Activated naive CD4-positive, alpha-beta T cell treated with anti-CD3 and anti-CD28 coated beads for 36 hours (primary cell): Measurements from ENCODE around the gene RFC1. TPM values are rescaled to one million over a fixed set of nuclear protein-coding genes. Genes with fewer than 3 reads are reported as not detected.
"Not testable (repeated sequence)": the region's sequence is repeated elsewhere in the genome, so short reads cannot be mapped to it uniquely, and the experiment has no call there.

Experiments used
- CTCF ChIA-PET: fragments of 350-600 bp; sonication (Branson Sonifier 250); formaldehyde crosslinking; loops from one replicate; lab custom pipeline; 2021; ENCODE audit warnings: antibody characterized with exemption; lab: Charles Lee
- DNase-seq: peaks from one replicate; pipeline ENCODE4 v3.0.0-alpha.2; 2020
- H3K27ac Mint-ChIP-seq: one replicate; pipeline ENCODE4 v1.8.0; 2021; ENCODE audit warnings: mild to moderate bottlenecking, mixed read lengths
- H3K27me3 Mint-ChIP-seq: one replicate; pipeline ENCODE4 v1.8.0; 2021; ENCODE audit warnings: low read depth, mixed read lengths
- H3K36me3 Mint-ChIP-seq: one replicate; pipeline ENCODE4 v1.8.0; 2021; ENCODE audit warnings: low read depth, mixed read lengths
- H3K4me1 Mint-ChIP-seq: one replicate; pipeline ENCODE4 v1.8.0; 2021; ENCODE audit warnings: low read depth, mixed read lengths
- H3K4me3 Mint-ChIP-seq: one replicate; pipeline ENCODE4 v1.8.0; 2021; ENCODE audit warnings: mild to moderate bottlenecking, moderate library complexity, mixed read lengths
- H3K9me3 Mint-ChIP-seq: one replicate; pipeline ENCODE4 v1.8.0; 2021; ENCODE audit warnings: mixed read lengths
- intact Hi-C: fragments of 100-400 bp; cut with micrococcal nuclease; formaldehyde crosslinking; loops from one replicate; pipeline ENCODE4 v1.15.1; 2023
- total RNA-seq, 2 experiments: library from RNA; stranded (reverse); gene quantifications; one replicate each; pipeline ENCODE4 v1.2.3, GENCODE V29; 2021

The RFC1 gene
- total RNA-seq, 2 experiments from 2014 or later = 109 to 123 TPM

DNA sequence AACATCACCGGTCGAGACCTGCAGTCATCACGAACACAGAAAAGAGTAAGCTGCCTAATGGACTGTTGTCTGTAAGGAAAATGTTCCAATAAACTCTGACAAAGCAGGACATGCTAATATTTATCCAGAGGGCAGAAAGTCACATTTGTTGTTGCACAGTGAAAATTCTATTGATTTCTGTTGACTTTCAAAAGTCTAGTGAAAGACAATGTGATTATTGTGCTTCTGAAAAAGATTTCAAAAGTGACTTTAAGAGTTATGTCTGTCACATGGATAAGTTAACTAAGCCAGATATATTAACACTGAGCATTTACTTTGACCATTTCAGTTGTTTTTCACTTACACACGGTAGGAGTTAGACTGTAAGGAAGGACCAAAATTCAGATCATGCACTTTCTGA is 9.3 kb upstream of the RFC1 start:
- no peak for DNase-seq
- H3K4me3 Mint-ChIP-seq = no peak overlapping the region
- intact Hi-C loops = no loop called here
- no peak overlapping the region for H3K27ac Mint-ChIP-seq
- peaks cover 24% of the 10 kb centered on the region for H3K9me3 Mint-ChIP-seq
- CTCF ChIA-PET = no interaction called here
- H3K27me3 Mint-ChIP-seq = peaks cover 6% of the 10 kb centered on the region
- H3K4me1 Mint-ChIP-seq = no peaks in the 10 kb centered on the region
- H3K36me3 Mint-ChIP-seq = no peaks in the 10 kb centered on the region

DNA sequence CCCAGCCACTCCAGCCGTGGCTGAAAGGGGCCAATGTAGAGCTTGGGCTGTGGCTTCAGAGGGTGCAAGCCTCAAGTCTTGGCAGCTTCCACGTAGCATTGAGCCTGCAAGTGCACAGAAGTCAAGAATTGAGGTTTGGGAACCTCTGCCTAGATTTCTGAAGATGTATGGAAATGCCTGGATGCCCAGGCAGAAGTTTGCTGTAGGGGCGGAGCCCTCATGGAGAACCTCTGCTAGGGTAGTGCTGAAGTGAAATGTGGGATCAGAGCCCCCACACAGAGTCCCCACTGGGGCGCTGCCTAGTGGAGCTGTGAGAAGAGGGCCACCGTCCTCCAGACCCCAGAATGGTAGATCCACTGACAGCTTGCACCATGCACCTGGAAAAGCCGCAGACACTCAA is 5.0 kb upstream of the RFC1 start:
- intact Hi-C loops, DNase-seq, H3K36me3 Mint-ChIP-seq, H3K27me3 Mint-ChIP-seq, H3K4me3 Mint-ChIP-seq, H3K27ac Mint-ChIP-seq, H3K4me1 Mint-ChIP-seq, CTCF ChIA-PET: not testable (repeated sequence)
- H3K9me3 Mint-ChIP-seq = peaks cover 19% of the 10 kb centered on the region

DNA sequence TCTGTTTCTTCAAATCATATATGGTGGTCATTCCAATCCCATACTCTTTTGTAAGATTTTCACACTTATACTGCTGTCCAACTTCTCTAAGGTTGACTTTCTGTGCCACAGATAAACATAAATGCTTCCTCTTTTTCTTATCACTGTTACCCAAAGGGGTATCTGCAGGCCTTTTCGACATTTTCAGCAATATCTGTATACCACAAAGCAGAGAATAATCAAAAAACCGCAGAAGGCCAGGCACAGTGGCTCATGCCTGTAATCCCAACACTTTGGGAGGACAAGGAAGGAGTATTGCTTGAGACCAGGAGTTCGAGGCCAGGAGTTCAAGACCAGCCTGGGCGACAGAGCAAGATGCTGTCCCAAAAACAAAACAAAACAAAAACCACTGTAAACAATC is 3.1 kb upstream of the RFC1 start:
- intact Hi-C loops = no loop called here
- H3K4me1 Mint-ChIP-seq = peaks cover 9% of the 10 kb centered on the region
- CTCF ChIA-PET = no interaction called here
- H3K27ac Mint-ChIP-seq = no peak overlapping the region
- no peaks in the 10 kb centered on the region for H3K27me3 Mint-ChIP-seq
- H3K36me3 Mint-ChIP-seq = peaks cover 2% of the 10 kb centered on the region
- no peak for DNase-seq
- H3K9me3 Mint-ChIP-seq = peaks cover 19% of the 10 kb centered on the region
- no peak overlapping the region for H3K4me3 Mint-ChIP-seq

DNA sequence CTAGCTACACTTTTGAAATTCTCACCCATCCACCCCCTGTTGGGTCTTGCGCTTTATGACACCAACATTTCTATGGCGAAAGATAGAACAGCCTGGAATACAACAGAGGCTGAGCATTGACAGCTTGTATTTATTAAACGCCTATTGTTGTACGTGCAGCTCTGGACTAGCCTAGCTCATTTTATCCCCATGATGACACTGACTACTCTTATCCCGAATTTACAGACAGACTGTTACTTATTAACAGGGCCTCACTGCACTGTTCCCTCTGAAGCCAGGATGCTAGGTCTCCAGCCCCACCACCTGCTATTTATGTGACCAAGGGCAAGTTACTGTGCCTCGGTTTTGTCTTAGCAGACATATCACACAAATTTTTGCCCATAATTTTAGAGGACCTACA is 1.0 kb upstream of the RFC1 start:
- Mint-ChIP-seq H3K27ac (no peak overlapping the region), H3K4me1 (peaks cover 28% of the 10 kb centered on the region), H3K27me3 (no peaks in the 10 kb centered on the region), H3K36me3 (peaks cover 10% of the 10 kb centered on the region), H3K4me3 (peak overlapping the region; percentile 13), H3K9me3 (peaks cover 18% of the 10 kb centered on the region)
- CTCF ChIA-PET = interaction anchor here (0.6 to 0.7 kb wide), 2 partner anchors 11 to 744 kb away, joined by 3 to 4 read pairs; no protein-coding TSS in a partner anchor
- no peak for DNase-seq
- intact Hi-C loops = no loop called here

DNA sequence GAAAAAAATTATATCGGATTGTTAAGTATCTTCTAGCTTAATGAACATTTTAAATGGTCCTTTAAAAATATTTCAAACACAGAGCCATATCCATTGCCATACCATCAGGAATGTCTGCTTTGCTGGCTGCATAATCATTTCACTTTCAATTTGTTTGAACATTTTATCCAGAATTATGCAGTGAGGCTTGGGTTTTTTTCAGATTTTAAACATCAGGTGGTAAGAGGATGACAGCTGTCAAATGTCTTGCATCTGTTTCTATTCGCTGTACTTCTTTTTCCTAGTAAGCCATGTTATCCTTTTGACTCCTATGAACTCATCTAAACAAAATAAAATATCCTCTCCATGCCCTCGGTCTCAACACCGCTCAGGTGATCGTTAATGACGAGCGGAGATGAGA is 802 bp downstream of the RFC1 start:
- Mint-ChIP-seq H3K27ac (peak overlapping the region; percentile 91), H3K9me3 (peaks cover under 1% of the 10 kb centered on the region), H3K36me3 (peaks cover 14% of the 10 kb centered on the region), H3K27me3 (no peaks in the 10 kb centered on the region), H3K4me3 (peak overlapping the region; percentile 93), H3K4me1 (peaks cover 34% of the 10 kb centered on the region)
- no peak for DNase-seq
- CTCF ChIA-PET = interaction anchor here (0.7 to 2.9 kb wide), 5 partner anchors 11 to 1559 kb away, joined by 3 to 17 read pairs (median 4); no protein-coding TSS in a partner anchor
- intact Hi-C loops = no loop called here

DNA sequence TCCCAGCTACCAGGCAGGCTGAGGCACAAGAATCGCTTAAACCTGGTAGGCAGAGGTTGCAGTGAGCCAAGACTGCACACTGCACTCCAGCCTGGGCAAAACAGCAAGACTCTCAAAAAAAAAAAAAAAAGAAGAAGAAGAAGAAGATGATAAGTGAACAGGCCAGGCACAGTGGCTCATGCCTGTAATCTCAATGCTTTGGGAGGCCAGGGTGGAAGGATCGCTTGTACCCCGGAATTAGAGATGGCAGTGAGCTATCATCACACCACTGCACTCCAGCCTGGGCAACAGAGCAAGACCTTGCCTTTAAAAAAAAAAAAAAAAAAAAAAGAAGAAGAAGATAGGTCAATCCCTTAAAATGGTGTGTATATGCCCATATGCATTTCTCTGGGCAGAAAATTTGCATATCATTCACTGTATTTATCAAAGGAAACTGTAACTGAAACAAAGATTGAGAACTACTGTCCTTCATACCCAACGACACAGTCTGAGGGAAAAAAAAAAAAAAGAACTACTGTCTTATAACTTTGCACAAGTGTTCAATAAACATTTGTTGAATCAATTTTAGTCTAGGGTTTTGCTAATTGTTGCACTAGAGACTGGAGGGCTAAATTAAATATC is 2.3 kb downstream of the RFC1 start:
- H3K27ac Mint-ChIP-seq = peak overlapping the region; percentile 43
- intact Hi-C loops = no loop called here
- peaks cover 17% of the 10 kb centered on the region for H3K36me3 Mint-ChIP-seq

DNA sequence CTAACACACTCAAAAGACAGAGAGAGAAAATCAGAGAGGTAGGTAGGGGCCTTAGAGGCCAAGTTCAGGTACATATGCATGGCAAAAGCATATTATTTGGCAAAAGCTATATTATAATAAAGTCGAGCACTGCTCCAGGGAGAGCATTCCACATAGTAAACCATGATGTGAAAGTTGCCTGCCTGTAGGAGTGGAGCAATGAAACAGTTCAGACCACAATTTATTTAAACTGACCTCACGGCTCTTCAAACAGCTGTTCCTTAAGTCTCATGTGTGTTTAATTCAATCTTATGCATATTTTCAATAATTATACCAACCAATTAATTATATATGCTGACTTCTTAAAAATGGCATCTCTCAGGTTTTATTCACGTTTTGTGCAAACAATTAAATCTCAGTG is 3.3 kb downstream of the RFC1 start:
- no peak overlapping the region for H3K27ac Mint-ChIP-seq
- no peaks in the 10 kb centered on the region for H3K27me3 Mint-ChIP-seq
- H3K4me3 Mint-ChIP-seq = peak overlapping the region; percentile 34
- CTCF ChIA-PET = no interaction called here
- no peak for DNase-seq
- H3K36me3 Mint-ChIP-seq = peaks cover 20% of the 10 kb centered on the region
- H3K4me1 Mint-ChIP-seq = peaks cover 49% of the 10 kb centered on the region
- intact Hi-C loops = no loop called here
- no peaks in the 10 kb centered on the region for H3K9me3 Mint-ChIP-seq

More for the DNA sequence above, 2.3 kb downstream of the RFC1 start:
- Mint-ChIP-seq H3K4me1 (peaks cover 39% of the 10 kb centered on the region), H3K27me3 (no peaks in the 10 kb centered on the region), H3K9me3 (no peaks in the 10 kb centered on the region), H3K4me3 (peak overlapping the region; percentile 47)
- CTCF ChIA-PET = interaction anchor here (0.6 to 2.9 kb wide), 4 partner anchors 9 to 121 kb away, joined by 4 to 17 read pairs (median 5); no protein-coding TSS in a partner anchor
- DNase-seq = no peak

DNA sequence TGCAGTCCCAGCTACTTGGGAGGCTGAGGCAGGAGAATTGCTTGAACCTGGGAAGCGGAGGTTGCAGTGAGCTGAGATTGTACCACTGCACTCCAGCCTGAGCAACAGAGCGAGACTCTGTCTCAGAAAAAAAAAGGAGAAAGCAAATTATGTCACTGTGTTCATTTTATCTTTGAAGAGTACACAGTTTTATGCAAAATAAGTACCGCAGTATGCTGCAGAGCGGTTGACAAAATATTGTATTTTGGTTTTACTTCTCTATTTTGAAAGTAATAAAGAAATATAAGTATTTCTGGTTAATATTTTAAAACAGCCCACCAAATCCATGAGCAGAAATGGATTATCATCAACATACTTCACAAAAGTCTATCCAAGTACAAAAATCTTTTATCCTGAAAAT is 5.6 kb downstream of the RFC1 start:
- H3K27ac Mint-ChIP-seq, intact Hi-C loops, H3K4me3 Mint-ChIP-seq, H3K27me3 Mint-ChIP-seq, H3K9me3 Mint-ChIP-seq, CTCF ChIA-PET, DNase-seq: not testable (repeated sequence)
- peaks cover 24% of the 10 kb centered on the region for H3K36me3 Mint-ChIP-seq
- peaks cover 64% of the 10 kb centered on the region for H3K4me1 Mint-ChIP-seq

DNA sequence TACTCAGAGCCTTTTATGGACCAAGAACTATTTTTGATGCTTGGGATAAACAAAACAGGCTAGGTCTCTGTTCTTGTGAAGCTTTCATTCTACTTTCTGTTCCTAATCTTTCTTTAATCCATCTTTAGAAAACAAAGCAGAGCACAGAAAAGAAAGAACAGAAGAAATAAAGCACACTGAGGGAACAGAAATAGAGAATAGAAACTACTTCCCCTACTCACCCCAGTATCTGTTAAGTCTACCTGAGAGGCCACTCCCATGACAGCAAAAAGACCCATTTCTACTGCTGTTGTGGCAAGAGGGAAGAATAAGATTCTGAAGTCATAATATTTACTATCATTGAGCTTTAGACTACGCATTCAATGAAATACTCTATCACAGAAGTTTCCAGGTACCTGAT is 9.2 kb downstream of the RFC1 start:
- CTCF ChIA-PET = interaction anchor here (0.7 kb wide), 1 partner anchor 460 kb away, joined by 4 read pairs; no protein-coding TSS in a partner anchor
- intact Hi-C loops = loop anchor here (5.0 kb wide), 1 partner anchor 685 kb away; no protein-coding TSS in a partner anchor
- no peak for DNase-seq
- peaks cover 70% of the 10 kb centered on the region for H3K4me1 Mint-ChIP-seq
- H3K4me3 Mint-ChIP-seq = no peak overlapping the region
- H3K27ac Mint-ChIP-seq = peak overlapping the region; percentile 72
- peaks cover 19% of the 10 kb centered on the region for H3K36me3 Mint-ChIP-seq
- H3K9me3 Mint-ChIP-seq = no peaks in the 10 kb centered on the region
- no peaks in the 10 kb centered on the region for H3K27me3 Mint-ChIP-seq

DNA sequence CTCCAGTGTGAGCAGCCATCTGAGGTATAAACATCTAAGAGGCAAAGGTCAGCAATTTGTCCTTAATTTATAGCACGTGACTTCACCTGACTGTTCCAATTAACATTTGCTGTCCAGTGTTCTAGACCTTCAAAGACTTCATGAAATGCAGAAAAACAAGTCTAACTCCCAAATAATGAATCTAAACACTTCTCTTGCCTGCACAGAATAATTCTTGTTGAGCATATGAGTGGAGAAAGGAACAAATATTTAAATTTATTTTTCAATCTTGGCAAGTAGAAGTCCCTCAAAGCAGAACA is 12.0 kb downstream of the RFC1 start:
- CTCF ChIA-PET = interaction anchor here (4.1 kb wide), 1 partner anchor 11 kb away, joined by 17 read pairs; the partner anchor contains the start of gene RFC1
- Mint-ChIP-seq H3K9me3 (peaks cover 1% of the 10 kb centered on the region), H3K4me1 (peaks cover 83% of the 10 kb centered on the region), H3K27me3 (no peaks in the 10 kb centered on the region), H3K36me3 (peaks cover 34% of the 10 kb centered on the region), H3K4me3 (peak overlapping the region; percentile 55), H3K27ac (peak overlapping the region; percentile 95)
- no peak for DNase-seq
- intact Hi-C loops = loop anchor here (2.0 to 5.0 kb wide), 7 partner anchors 268 to 1027 kb away; partner anchors contain the start of genes N4BP2, PDS5A, SMIM14 and UBE2K

DNA sequence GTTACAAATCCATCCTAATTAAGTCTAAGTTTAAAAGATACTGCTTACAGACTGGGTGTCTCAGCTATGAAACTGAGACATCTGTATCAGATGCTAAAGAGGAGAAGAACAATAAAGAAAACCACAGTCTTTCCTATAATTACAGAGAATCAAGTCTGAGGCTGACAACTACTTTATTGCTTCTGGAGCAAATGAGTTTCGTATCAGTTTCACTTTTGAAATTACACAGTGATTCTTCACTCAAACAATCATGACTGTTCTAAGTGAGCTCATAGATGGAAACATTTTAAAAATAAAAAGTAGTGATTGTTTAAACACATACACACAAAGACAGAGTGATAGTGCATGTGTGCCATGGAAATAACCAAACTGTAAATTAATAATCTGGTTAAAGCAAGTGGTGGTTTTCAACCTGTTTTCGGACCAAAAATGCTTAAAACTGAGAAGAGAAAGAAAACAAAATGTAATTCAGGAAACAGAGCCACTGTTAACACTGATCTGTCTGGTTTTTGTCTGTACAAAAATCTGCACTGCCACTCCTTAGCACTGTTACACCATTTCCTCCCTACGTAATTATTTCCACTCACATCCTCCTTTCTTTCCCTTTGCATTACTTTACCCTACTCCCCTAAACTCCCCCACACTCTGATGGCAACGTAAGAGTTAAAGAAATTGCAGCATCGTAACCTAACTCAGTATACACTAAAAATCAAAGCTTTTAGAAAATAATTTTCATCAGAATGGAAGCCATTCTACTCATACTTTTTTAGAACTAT is 12.5 kb downstream of the RFC1 start:
- Mint-ChIP-seq H3K27ac (peak overlapping the region; percentile 95), H3K4me1 (peaks cover 83% of the 10 kb centered on the region), H3K4me3 (peak overlapping the region; percentile 55), H3K27me3 (no peaks in the 10 kb centered on the region), H3K36me3 (peaks cover 33% of the 10 kb centered on the region), H3K9me3 (peaks cover 1% of the 10 kb centered on the region)
- DNase-seq = peak; percentile 44
- intact Hi-C loops = loop anchor here (1.0 to 5.0 kb wide), 24 partner anchors 13 to 1319 kb away; partner anchors contain the start of genes LIAS, N4BP2, PDS5A and RFC1
- CTCF ChIA-PET = interaction anchor here (1.1 to 4.1 kb wide), 2 partner anchors 11 to 64 kb away, joined by 3 to 17 read pairs; partner anchors contain the start of gene RFC1

DNA sequence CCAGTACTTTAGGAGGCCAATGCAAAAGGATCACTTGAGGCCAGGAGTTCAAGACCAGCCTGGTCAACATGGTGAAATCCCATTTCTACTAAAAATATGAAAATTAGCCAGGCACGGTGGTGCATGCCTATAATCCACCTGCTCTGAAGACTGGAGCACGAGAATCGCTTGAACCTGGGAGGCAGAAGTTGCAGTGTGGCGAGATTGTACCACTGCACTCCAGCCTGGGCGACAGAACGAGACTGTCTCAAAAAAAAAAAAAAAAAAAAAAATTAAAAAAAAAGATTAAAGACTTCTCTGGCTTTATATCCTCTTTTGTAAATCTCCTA is 13.0 kb downstream of the RFC1 start:
- not testable (repeated sequence) for H3K27me3 Mint-ChIP-seq, H3K9me3 Mint-ChIP-seq, DNase-seq
- CTCF ChIA-PET = interaction anchor here (1.1 to 4.1 kb wide), 2 partner anchors 12 to 64 kb away, joined by 3 to 17 read pairs; partner anchors contain the start of gene RFC1
- intact Hi-C loops = loop anchor here (1.0 to 5.0 kb wide), 23 partner anchors 13 to 1320 kb away; partner anchors contain the start of genes LIAS, N4BP2, PDS5A and RFC1
- peaks cover 83% of the 10 kb centered on the region for H3K4me1 Mint-ChIP-seq
- peaks cover 36% of the 10 kb centered on the region for H3K36me3 Mint-ChIP-seq
- H3K27ac Mint-ChIP-seq = peak overlapping the region; percentile 95
- H3K4me3 Mint-ChIP-seq = peak overlapping the region; percentile 55
